Activated CD4-positive, alpha-beta T cell treated with anti-CD3 and anti-CD28 coated beads, Interleukin-2, amount 50 U/mL, for 16 hours (primary cell): ENCODE results near the gene RASGRP4.

Experiments used
- DNase-seq: peaks from one replicate; pipeline ENCODE4 v3.0.0-alpha.2; 2020

RASGRP4 gene

DNA sequence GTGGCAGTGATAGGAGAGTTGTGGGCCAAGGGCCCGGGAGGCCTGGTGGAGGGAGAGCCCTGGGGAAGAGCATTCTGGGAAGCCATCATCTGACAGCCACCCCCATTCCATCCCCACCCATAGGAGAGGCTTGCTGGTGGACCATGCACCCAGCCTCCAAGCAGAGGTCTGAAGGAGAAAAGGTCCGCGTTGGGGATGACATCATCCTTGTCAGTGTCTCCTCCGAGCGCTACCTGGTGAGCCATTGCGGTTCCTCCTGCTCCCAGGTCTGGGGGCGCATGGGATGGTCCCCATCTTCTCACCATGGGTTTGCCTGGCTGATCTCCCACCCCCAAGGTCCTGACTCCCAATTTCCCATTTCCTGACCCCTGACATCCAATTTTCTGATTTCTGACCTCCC is 18.0 kb upstream of the RASGRP4 start:
- DNase-seq: no peak

DNA sequence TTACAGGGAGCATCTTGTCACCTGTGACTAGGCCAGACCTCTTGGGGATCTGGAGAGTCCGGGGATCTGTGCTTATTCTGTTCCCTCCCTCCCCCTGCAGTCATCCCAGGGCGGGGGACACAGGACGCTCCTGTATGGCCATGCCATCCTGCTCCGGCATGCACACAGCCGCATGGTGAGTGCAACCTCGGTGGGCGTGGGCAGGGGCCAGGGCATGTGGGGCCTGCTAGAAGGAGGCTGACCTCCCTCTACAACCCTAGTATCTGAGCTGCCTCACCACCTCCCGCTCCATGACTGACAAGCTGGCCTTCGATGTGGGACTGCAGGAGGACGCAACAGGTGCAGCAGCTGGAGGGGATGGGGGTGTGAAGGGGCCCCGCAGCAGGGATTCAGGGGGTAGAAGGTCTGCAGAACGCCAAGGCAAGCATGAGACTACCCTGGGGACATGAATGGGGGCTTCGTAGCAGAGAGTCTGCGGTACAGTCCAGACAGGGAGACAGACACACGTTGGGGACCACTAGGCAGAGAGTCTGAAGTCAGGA is 17.5 kb upstream of the RASGRP4 start:
- no peak for DNase-seq

DNA sequence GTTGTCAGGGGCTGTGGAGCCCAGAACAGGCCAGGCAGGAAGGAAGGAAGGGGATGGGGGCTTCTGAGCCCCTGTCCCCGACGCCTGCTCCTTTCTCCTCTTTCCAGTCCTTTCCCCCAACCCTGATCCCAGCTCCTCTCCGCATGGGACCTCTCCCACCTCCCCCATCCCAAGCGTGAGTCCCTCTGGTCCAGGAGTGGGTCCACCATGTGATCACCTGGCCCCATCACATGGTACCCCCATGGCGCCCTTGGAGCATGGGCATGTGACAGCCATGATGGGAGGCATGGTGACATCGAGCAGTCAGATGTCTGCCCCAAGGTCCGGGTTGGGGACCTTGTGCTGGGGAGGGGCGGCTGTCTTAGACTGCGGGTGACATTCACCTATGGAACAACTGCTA is 16.7 kb upstream of the RASGRP4 start:
- DNase-seq: no peak

DNA sequence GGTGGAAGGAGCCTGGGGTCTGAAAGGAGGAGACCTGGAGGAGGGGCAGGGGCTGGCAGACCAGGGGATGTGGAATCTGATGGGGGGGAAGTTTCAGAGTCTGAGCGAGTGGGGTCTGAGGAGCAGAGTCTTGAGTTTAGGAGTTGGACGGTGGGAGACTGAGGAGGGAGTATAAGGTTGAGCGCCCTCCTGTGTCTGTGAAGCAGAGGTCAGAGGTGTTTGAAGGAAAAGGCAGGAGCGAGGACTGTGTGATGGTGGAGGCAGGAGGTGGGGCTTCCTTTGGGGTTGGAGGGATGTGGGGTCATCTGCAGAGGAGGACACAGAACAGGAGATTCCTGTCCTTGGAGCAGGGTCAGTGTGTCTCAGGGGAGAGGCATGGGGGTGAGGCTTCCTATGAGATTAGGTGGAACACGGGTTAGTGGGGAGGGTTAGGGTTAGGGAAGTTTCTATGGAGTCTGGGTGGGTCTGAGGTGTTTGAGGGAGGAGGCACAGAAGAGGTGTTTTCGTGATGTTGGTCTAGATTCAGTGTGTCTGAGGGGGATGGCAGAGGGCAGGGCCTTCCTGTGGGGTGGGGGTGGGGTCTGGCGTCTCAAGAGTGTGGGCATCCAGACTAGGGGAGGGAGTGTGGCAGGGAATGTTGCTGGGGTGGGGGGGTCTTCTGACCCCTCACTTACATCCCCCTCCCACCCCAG is 15.8 kb upstream of the RASGRP4 start:
- DNase-seq: no peak

DNA sequence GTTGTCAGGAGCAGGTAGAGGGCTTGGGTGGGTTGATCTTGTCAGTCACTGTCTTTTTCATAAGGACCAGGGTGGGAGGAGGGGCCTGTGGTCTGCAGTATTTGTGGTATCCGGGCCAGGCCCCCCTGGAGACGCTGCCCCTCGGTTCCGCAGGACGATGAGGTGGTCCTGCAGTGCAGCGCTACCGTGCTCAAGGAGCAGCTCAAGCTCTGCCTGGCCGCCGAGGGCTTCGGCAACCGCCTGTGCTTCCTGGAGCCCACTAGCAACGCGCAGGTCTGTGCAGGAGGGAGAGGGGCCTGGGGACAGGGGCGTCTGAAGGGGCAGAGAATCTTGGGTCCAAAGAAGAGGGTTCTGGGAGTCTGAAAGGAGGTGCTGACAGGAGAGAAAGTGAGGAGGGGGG is 14.6 kb upstream of the RASGRP4 start:
- DNase-seq: no peak

DNA sequence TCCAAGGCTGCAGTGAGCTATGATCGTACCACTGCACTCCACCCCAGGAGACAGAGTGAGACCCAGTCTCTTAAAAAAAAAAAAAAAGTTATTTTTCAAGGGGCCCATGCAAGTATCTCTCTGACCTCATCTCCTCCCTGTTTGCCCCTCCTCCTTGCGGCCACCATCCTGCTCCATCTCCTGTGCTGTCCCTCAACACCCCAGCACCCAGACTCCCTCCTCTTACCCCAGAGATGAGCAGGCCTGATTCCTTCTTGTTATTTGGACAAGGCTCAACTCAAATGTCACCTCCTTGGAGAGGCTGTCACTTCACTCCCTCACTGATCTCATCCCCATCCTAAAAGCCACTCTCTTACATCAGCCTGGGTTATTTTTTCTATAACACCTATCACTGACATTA is 11.9 kb upstream of the RASGRP4 start:
- DNase-seq: no peak

DNA sequence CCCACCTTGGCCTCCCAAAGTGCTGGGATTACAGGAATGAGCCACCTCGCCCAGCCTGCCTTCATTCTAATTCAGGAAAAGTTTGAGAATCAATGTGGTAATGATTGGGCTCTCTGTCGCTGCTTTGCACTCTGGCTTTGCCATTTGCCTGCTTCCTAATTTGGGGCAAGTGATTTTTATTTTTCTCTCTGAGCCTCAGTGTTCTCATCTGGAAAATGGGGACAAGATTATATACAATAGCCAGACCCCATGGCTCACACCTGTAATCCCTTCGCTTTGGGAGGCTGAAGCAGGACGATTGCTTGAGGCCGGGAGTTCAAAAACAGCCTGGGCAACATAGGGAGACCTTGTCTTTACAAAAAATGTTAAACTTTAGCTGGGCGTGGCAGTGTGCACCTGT is 11.3 kb upstream of the RASGRP4 start:
- DNase-seq: no peak

DNA sequence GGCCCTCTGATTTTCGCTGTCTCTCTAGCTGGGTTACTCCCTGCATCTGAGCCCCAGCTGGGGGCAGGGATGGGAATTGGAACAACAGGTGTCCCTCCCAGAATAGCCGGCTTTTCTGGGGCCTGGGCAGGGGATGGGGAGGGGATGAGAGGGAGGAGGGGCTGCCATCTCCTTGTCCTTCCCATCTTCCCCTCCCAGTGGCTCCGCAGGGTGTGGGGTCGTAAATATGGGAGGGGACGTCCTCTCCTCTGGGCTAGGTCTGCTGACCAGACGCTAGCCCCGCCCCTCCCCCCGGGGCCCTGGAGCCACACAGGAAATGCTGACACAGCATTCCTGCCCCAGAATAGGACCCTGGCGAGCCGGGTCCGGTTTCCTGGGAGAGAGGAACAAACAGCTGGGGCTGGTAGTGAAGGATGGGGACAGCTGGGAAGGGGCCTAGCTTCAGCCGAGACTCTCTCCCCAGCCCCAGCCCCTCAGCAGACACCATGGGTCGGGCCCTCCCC is 8.6 kb upstream of the RASGRP4 start:
- no peak for DNase-seq

DNA sequence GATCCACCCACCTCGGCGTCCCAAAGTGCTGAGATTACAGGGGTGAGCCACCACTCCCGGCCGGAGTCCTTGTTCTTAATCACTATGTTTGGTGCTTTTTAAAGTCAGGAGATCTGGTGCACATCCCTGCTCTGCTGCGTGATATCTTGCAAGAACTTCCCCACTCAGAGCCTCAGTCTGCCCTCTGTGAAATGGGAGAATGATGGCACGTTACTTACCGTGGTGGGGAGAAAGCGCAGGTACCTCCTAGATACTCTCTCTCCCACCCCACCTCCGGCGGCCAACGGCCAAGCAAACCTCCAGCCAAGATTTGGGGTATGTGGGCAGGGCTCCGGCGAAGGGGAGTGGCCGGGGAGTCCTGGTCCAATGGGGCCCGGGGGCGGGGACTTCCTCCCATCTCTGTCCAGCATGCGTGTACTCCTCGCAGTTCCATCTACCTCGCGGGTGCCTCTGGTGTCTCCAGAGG is 7.3 kb upstream of the RASGRP4 start, which contains the start of gene RYR1:
Gene RYR1, plus strand, starts transcription at position 424 of the 466 bp plus-strand sequence. CDS start 139 bp downstream, outside the sequence.
- peak; percentile 74 for DNase-seq

DNA sequence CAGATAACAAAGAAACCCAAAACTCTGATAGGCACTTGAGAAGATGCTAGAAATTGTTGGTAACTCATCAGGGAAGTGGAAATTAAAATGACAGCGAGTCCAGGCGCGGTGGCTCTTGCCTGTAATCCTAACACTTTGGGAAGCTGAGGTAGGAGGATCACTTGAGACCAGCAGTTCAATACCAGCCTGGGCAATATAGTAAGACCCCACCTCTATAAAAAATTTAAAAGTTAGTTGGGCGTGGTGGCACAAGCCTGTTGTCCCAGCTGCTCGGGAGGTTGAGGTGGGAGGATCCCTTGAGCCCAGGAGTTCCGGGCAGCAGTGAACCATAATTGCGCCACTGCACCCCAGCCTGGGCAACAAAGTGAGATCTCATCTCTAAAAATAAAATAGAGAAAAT is 4.9 kb upstream of the RASGRP4 start:
- DNase-seq: no peak

DNA sequence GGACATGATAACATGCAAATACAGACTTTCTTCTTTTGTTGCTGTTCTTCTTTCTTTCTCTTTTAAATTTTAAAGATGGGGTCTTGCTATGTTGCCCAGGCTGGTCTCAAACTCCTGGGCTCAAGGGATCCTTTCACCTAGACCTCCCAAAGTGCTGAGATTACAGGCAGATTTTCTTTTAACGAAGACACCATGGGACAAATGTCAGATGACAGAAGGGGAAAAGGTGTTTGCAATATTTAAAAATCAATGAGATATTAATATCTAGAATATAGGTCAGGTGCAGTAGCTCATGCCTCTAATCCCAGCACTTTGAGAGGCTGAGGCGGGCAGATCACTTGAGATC is 3.8 kb upstream of the RASGRP4 start:
- no peak for DNase-seq

DNA sequence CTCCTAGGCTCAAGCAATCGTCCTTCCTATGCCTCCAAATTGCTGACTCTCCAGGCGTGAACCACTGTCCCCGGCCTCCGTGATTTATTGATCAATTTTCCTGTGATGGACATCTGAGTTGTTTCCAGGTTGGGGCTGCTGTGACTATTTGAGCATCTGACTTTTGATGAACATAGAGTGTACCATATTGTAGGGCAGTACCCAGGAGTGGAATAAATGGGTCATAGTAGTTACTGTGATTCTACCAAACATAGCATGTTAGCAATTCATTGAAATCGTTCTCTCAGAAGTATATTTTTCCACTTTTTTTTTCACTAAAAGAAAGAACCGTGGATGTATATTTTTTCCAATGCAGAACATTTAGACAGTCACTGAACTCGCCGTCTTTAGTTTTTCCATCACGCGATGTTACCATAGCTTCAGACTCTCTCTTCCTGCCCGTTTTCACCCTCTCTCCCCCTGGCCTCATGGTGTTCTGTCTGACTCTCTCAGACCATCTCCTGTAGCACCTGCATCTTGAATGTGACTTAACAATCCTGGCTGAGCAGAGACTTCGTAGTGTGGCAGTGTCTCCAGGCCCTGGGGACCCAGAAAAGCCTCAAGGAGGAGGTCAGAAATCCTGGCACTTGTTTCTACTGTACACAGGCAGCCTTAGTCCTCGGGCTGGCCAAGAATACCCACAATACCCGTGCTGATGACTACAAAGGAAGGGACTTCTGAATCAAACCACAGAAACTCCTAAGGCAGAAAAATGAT is 3.2 kb upstream of the RASGRP4 start:
- peak; percentile 66 for DNase-seq

DNA sequence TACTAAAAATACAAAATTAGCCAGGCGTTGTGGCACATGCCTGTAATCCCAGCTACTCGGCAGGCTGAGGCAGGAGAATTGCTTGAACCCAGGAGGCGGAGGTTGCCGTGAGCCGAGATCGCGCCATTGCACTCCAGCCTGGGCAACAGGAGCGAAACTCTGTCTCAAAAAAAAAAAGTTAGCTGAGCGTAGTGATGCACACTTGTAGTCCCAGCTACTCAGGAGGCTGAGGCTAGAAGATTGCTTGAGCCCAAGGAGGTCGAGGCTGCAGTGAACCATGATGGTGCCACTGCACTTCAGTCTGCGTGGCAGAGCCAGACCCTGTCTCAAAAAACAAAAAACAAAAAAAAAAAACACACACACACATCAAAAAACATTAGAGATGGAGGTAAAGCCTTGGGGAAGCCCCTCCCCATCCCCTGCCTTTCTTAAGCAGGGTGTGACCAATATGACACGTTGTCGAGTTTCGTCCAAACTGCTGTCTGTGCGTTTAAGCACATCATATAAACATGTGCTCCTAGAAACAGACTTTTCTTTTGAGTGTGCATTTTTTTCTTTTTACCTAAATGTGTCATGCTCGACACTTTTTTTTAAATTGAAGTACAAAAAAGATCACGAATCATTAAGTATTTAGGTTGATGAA is 1.1 kb upstream of the RASGRP4 start:
- DNase-seq: peak; percentile 91

DNA sequence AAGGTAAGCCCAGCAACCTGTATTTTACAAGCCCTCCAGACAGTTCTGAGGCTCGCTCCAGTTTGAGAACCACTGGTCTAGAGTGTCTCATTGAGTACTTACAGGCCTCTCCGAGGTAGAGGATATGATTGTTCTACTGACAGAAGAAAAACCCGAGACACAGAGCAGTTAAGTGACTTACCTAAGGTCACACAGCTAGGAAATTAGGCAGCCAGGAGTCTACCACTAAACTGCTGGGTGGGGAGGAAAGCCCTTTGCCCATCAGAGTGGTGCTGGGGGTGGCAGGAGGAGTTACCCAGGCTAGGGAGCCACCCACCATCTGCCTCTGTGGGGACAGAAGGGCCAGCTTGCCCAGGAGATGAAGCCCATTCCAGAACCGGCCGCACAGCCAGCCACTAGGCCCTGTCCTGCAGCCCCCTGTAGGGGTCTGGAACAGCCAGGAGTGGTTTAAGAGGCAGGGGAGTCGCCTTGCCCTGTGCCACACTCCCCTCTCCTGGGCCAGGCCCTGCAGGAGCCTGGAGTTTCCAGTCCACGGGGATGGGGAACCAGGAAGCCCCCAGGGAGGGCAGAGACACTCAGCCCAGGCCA is 703 bp downstream of the RASGRP4 start:
- no peak for DNase-seq

DNA sequence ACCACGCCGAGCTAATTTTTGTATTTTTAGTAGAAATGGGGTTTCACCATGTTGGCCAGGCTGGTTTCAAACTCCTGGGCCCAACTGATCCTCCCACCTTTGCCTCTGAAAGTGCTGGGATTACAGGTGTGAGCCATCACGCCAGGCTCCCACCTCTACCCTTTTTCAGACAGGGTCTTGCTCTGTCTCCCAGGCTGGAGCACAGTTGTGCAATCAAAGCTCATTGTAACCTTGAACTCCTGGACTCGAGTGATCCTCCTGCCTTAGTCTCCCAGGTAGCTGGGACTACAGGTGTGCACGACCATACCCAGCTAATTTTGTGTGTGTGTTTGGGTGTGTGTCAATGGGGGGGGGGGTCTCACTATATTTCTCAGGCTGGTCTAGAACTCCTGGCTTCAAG is 1.7 kb downstream of the RASGRP4 start:
- DNase-seq: no peak

DNA sequence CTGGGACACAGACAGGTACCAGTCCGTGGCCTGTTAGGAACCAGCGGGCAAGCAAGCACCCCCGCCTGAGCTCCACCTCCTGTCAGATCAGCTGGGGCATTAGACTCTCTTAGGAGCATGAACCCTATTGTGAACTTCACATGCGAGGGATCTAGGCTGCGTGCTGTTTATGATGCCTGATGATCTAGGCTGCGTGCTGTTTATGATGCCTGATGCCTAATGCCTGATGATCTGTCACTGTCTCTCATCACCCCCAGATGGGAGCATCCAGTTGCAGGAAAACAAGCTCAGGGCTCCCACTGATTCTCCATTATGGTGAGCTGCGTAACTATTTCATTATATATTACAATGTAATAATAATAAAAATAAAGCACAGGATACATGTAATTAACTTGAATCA is 3.6 kb downstream of the RASGRP4 start:
- DNase-seq: no peak

DNA sequence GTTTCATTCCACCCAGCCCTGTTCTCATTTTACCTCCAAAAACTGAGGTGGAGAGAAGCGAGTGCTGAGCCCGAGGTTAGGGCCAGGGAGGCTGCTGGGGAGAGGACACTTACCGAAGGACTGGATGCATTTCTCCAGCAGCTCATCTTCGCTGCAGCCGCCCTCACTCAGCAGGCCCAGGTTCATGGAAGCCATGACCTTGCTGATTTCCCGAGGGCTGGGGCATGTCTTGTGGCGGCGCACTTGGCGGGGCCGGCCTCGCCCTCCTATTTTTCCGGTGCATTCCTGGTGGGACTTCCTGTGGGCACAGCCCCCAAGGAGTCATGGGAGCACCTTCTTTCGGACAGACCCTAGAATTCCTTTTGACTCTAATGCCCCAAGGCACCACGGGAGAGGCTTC is 4.2 kb downstream of the RASGRP4 start:
- DNase-seq: no peak

DNA sequence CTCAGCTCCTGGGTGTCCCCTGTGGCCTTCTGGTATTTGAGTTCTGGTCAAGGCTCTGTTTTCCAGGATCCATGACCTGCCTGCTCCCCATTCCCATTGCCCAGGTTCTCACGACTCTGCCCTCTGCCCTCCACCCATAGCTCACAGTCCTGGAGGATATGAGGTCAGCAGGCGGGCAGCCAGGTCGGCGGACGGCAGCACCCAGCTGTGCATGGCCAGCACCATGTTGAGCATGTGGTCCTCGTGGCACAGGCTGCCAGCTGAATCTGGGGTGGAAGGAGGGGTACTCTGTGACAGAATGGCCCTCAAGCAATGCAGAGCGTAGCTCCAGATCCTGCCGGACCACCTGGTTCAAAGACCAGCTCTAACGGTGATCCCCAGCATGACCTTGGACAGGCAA is 5.1 kb downstream of the RASGRP4 start:
- no peak for DNase-seq

DNA sequence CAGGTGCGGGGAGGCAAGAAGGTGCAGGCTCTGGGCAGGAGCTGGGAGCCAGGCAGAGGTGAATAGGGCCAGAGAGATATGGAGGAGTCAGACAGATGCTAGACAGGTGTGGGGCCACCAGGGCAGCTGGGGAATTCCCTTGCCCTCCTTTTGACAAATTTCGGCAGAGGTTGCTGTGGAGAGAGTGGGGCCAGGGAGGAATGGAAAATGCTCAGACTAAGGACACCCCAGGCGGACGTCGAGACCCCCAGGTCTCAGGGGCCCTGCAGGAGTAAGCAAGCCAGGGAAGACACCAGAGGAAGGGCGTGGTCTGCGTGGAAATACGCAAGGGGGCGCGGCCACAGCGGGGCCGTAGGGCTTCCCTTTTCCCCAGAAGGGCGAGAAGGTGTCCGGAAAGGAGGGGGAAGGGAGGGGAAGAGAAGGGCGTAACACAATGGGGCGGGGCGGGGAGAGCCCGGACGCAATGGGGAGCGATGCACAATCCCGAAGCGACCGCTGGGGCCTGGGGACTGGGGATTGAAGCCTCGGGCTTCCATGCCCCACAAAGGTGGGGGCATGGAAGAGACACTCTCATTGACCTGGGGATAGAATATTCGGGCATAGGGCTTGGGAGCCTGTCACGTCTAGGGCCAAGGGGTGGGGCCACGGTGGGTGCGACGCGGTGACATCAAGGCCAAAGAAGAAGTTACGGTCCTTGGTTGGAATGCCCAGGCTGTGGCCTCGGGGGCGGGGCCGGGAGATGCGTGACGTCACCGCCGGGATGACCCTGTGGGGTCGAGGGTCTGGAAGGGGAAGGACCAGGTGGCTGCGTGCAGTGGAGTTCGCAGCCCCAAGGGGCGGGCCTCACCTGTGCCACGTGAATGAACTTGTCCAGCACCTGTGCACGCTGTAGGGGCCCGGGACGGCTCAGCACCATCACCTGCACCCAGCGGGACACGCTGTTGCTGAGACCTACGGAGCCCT is 8.2 kb downstream of the RASGRP4 start:
- peak; percentile 80 for DNase-seq

DNA sequence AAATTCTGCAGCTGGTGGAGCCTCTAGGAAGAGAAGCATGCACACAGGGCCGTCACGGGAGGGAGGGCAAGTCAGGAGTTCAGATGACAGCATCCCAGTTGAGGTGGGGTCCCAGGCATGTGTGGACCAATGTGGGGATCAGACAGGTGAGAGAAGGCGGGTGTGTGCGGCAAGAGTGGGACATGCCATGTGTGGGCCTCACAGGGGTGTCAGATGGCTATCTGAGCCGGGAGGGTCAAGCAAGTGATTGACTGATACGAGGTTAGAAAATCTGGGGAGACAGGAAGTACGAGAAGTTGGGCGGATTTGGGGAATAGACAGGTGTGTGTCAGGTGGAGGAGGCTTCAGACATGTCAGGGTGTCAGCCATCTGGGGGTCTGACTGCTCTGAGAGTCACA is 8.9 kb downstream of the RASGRP4 start:
- no peak for DNase-seq

DNA sequence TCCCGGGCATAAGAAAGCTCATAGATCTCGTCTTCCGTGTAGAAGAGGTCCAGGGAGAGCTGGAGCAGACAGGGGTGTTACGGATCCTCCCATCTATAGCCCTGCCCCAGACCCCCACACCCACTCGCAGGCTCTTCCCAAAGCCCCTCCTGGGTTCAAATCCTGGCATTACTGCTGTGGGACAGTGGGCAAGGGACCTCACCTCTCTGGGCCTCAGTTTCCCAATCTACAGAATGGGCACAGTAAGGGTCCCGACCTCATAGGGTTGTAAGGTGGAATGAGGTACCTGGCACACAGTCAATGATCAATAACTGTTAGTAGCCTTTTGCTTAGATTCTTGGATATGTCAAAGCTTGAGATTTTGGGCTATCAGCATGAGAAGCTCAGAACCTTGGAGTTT is 12.6 kb downstream of the RASGRP4 start:
- no peak for DNase-seq

DNA sequence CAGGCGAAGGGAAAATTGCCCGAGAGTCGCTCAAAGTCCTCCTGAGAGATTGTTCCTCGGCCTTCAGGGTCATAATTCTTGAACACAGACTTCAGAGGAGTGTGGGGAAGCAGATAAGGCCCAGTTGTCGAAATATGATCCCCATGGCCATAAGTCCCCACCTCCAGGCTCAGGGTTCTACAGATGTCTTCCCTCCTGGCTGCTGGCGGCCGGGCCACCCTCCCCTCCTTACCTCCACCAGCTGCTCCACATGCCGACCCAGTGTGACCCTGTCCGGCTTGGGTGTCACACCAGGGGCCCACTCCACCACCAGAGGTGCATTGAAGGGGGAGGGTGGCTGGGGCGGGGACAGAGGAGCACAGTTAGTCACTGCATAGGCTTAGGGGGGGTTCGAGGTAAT is 13.1 kb downstream of the RASGRP4 start:
- DNase-seq: no peak
